ENCODE results near the gene ZNF232. TPM values are rescaled to one million over a fixed set of nuclear protein-coding genes. Genes with fewer than 3 reads are reported as not detected.
"Not testable (repeated sequence)": the region's sequence is repeated elsewhere in the genome, so short reads cannot be mapped to it uniquely, and the experiment has no call there.

Gene ZNF232
- total RNA-seq (8.0 TPM), polyA plus RNA-seq (10 to 100 TPM in 2 of 4 donors, 1 to 10 TPM in 2; 4.6 to 12.3 (median 9.0) TPM)

DNA sequence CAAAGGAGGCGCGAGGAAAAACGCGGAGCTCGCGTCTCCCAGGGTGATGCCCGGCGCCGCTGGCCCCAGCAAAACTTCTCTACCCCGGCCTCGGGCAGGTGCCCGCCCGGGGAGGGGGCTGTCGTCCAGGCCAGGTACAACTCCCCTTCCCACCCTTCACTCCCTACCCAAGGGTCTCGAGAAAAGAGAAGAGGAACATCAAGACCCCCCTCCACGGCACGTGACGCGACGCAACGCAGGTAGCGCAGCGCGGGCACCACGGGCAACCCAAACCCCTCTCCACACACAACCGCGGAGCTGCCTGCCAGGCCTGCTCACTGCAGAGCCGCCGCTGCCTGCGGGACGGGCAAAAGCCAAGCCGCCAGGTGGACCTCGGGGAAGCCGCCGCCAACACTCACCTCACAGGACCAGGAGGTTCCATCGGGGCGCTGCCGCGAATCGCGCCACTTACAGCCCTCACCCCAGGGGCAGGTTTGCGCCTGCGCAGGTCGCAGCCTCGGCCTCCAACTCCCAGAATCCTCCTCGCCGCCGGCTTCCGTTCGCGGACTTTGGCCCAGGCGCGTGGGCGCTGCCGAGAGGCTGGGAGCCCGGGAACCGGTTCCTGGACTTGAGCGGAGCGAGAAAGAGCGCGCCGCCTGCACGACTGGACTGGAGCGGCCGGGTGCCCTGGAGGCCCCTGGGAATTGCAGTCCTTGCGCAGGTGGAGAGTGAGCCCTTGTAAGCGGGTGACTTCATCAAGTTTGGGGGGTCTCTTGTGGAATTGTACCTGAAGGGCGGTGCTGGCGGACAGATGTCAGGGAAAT is at the start of gene ZNF232:
Gene ZNF232 (minus strand): TSS at position 477 of the 803 bp plus-strand sequence. CDS start 56 bp downstream, at position 421.
- Histone ChIP-seq H3K27me3 (ENCODE audit: control insufficient read depth, insufficient read depth, low read length) (peaks cover 4% of the 10 kb centered on the region), H3K4me1 (ENCODE audit: control insufficient read depth, insufficient read depth, low read length, poor library complexity, severe bottlenecking) (peaks cover 21% of the 10 kb centered on the region), H3K4me3 (ENCODE audit: low read depth, low read length) (peak within 1 kb of the TSS; percentile 89), H3K27ac (ENCODE audit: insufficient read depth, low read length, poor library complexity, severe bottlenecking) (peak within 1 kb of the TSS; percentile 57), H3K9me3 (ENCODE audit: control insufficient read depth in 2 of 2, low read length in 2 of 2) (no peaks in the 10 kb centered on the region), H3K36me3 (ENCODE audit: control insufficient read depth, insufficient read depth, low read length) (peaks cover 16% of the 10 kb centered on the region)
- Mint-ChIP-seq H3K36me3 (peaks cover 31% of the 10 kb centered on the region), H3K9me3 (no peaks in the 10 kb centered on the region), H3K4me1 (peaks cover 16 to 52% (median 35%) of the 10 kb centered on the region in 4 donors), H3K27ac (peak within 1 kb of the TSS; percentile 70 to 92 (median 85)), H3K27me3 (peaks cover 14% of the 10 kb centered on the region), H3K4me3 (peak within 1 kb of the TSS; percentile 87 to 93 (median 91))
- DNase-seq (peak; percentile 85 to 93 (median 88)), ATAC-seq (ENCODE audit: low read depth in 2 of 2) (peak; percentile 92)

DNA sequence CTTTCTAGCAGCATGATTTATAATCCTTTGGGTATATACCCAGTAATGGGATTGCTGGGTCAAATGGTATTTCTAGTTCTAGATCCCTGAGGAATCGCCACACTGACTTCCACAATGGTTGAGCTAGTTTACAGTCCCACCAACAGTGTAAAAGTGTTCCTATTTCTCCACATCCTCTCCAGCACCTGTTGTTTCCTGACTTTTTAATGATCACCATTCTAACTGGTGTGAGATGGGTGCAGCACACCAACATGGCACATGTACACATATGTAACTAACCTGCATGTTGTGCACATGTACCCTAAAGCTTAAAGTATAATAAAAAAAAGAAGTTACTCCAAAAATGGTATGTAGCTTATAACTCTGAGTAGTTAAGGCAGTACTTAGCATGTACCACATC is 49.0 kb upstream of the ZNF232 start:
- not testable (repeated sequence) for H3K4me1 ChIP-seq (ENCODE audit: control insufficient read depth, insufficient read depth, low read length, poor library complexity, severe bottlenecking)

DNA sequence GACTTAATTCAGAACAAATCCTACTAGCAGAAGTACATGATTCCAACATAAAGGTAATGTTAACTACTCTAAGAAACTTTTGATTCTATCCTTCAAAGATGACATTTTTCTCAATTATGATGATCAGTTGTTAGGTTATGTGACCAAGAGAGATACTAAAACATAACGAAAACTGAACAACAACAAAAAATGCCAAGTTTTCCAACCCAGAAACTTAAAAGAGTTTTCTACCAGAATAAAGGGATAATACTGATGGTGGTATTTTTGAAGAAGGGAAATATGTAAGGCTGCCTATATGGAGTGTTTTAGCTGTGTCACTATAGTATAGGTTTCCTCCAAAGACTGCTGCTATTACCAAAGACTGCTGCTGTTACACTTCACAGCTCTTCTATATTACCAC is 34.4 kb upstream of the ZNF232 start:
- not testable (repeated sequence) for H3K4me3 ChIP-seq (ENCODE audit: low read depth, low read length); DNase-seq; H3K36me3 ChIP-seq (ENCODE audit: control insufficient read depth, insufficient read depth, low read length); H3K27ac ChIP-seq (ENCODE audit: insufficient read depth, low read length, poor library complexity, severe bottlenecking); H3K9me3 ChIP-seq (ENCODE audit: control insufficient read depth in 2 of 2, low read length in 2 of 2); H3K27me3 ChIP-seq (ENCODE audit: control insufficient read depth, insufficient read depth, low read length); ATAC-seq (ENCODE audit: low read depth in 2 of 2); H3K9me3 Mint-ChIP-seq; H3K27ac Mint-ChIP-seq; H3K4me1 ChIP-seq (ENCODE audit: control insufficient read depth, insufficient read depth, low read length, poor library complexity, severe bottlenecking); H3K36me3 Mint-ChIP-seq; H3K4me1 Mint-ChIP-seq; H3K4me3 Mint-ChIP-seq
- H3K27me3 Mint-ChIP-seq, result peaks cover 37% of the 10 kb centered on the region

More for the DNA sequence above, 49.0 kb upstream of the ZNF232 start:
- H3K9me3 Mint-ChIP-seq; H3K4me1 Mint-ChIP-seq; H3K27ac Mint-ChIP-seq; ATAC-seq (ENCODE audit: low read depth in 2 of 2); H3K9me3 ChIP-seq (ENCODE audit: control insufficient read depth in 2 of 2, low read length in 2 of 2); H3K4me3 ChIP-seq (ENCODE audit: low read depth, low read length); DNase-seq; H3K36me3 ChIP-seq (ENCODE audit: control insufficient read depth, insufficient read depth, low read length); H3K27ac ChIP-seq (ENCODE audit: insufficient read depth, low read length, poor library complexity, severe bottlenecking); H3K4me3 Mint-ChIP-seq; H3K36me3 Mint-ChIP-seq; H3K27me3 ChIP-seq (ENCODE audit: control insufficient read depth, insufficient read depth, low read length): not testable (repeated sequence)
- H3K27me3 Mint-ChIP-seq, result peaks cover 31% of the 10 kb centered on the region

DNA sequence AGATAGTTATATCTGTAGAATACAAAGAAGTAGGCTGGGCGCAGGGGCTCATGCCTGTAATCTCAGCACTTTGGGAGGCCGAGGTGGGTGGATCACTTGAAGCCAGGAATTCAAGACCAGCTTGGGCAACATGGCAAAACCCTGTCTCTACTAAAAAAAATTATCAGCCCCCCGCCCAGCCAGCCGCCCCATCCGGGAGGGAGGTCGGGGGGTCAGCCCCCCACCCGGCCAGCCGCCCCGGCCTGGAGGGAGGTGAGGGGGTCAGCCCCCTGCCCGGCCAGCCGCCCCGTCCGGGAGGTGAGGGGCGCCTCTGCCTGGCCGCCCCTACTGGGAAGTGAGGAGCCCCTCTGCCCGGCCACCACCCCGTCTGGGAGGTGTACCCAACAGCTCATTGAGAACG is 31.2 kb upstream of the ZNF232 start:
- H3K4me3 Mint-ChIP-seq; H3K4me3 ChIP-seq (ENCODE audit: low read depth, low read length); H3K27ac ChIP-seq (ENCODE audit: insufficient read depth, low read length, poor library complexity, severe bottlenecking); H3K9me3 Mint-ChIP-seq; DNase-seq; H3K4me1 ChIP-seq (ENCODE audit: control insufficient read depth, insufficient read depth, low read length, poor library complexity, severe bottlenecking); H3K27ac Mint-ChIP-seq; ATAC-seq (ENCODE audit: low read depth in 2 of 2); H3K27me3 ChIP-seq (ENCODE audit: control insufficient read depth, insufficient read depth, low read length); H3K36me3 Mint-ChIP-seq; H3K9me3 ChIP-seq (ENCODE audit: control insufficient read depth in 2 of 2, low read length in 2 of 2); H3K36me3 ChIP-seq (ENCODE audit: control insufficient read depth, insufficient read depth, low read length); H3K4me1 Mint-ChIP-seq: not testable (repeated sequence)
- peaks cover 21% of the 10 kb centered on the region for H3K27me3 Mint-ChIP-seq

DNA sequence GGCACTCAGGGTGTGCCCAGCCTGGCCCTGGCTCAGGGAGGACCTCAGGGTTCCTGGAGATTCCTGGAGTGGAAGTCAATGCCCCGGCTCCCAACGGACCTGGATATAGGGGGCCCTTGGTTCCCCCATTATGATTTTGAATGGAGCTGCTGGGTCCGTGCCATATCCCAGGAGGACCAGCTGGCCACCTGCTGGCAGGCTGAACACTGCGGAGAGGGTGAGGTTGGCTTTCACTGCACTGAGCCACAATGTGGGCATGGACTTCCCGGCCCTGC is 27.7 kb upstream of the ZNF232 start:
- no peak for DNase-seq
- H3K9me3 ChIP-seq (ENCODE audit: control insufficient read depth in 2 of 2, low read length in 2 of 2), result no peaks in the 10 kb centered on the region
- H3K4me1 ChIP-seq (ENCODE audit: control insufficient read depth, insufficient read depth, low read length, poor library complexity, severe bottlenecking), result no peaks in the 10 kb centered on the region
- ATAC-seq (ENCODE audit: low read depth in 2 of 2), result no peak
- no peaks in the 10 kb centered on the region for H3K36me3 ChIP-seq (ENCODE audit: control insufficient read depth, insufficient read depth, low read length)
- no peaks in the 10 kb centered on the region for H3K27me3 ChIP-seq (ENCODE audit: control insufficient read depth, insufficient read depth, low read length)
- H3K27me3 Mint-ChIP-seq, result peaks cover 2% of the 10 kb centered on the region
- H3K4me3 ChIP-seq (ENCODE audit: low read depth, low read length), result no peak overlapping the region
- no peaks in the 10 kb centered on the region for H3K9me3 Mint-ChIP-seq
- H3K4me1 Mint-ChIP-seq, result no peaks in the 10 kb centered on the region
- no peak overlapping the region for H3K27ac Mint-ChIP-seq
- H3K4me3 Mint-ChIP-seq, result no peak overlapping the region
- no peaks in the 10 kb centered on the region for H3K36me3 Mint-ChIP-seq
- H3K27ac ChIP-seq (ENCODE audit: insufficient read depth, low read length, poor library complexity, severe bottlenecking), result no peak overlapping the region

DNA sequence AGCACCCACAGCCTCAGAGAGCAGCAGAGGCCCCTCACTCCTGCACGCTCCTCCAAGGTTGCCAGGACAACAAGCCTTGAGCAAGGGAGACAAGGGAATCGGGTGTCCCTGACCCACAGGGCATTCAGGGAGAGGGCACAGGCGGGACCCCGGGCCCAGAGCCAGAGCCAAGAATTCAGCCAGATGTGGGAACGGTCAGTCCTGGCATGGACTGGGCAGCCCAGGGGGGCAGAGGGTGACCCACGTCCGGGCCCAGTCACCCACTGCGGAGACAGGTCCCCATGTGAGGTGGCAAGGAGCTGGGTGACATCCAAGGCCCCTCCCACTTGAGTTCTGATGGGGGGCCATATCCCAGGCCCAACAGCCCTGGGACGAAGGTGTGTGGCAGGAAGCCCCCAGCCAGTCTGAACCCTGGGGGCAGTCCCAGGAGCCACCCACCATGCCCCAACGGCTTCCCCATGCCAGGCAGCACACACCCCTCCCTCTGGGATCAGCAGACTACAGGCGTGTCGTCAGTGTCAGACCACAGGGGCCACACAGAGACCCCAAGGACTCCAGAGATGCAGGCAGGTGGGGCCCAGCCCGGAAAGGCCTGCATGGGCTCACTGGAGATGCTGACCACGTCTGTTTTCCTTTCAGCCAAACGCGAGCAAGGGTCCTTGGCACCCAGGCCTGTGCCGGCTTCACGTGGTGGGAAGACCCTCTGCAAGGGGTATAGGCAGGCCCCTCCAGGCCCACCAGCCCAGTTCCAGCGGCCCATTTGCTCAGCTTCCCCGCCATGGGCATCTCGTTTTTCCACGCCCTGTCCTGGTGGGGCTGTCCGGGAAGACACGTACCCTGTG is 27.2 kb upstream of the ZNF232 start:
- no peak overlapping the region for H3K4me3 ChIP-seq (ENCODE audit: low read depth, low read length)
- Mint-ChIP-seq H3K9me3 (no peaks in the 10 kb centered on the region), H3K4me1 (no peaks in the 10 kb centered on the region)

DNA sequence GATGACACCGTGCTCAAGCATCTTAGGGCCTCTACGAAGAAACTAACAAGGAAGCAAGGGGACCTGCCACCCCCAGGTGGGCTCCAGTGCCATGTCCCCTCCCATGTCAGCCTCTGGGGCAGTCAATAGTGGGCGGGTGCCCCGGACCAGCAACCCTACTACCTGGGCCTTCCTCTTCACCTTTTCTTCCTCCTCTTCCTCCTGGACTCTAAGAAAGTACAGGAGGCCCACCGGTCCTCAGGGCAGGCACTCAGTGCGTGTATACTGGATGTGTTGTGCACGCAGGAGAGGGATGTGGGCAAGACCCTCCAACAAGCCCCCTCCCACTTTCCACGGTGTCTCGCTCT is 26.5 kb upstream of the ZNF232 start:
- DNase-seq; H3K27me3 Mint-ChIP-seq; H3K4me1 ChIP-seq (ENCODE audit: control insufficient read depth, insufficient read depth, low read length, poor library complexity, severe bottlenecking): not testable (repeated sequence)

More for the DNA sequence above, 27.2 kb upstream of the ZNF232 start:
- Histone ChIP-seq H3K4me1 (ENCODE audit: control insufficient read depth, insufficient read depth, low read length, poor library complexity, severe bottlenecking) (no peaks in the 10 kb centered on the region), H3K36me3 (ENCODE audit: control insufficient read depth, insufficient read depth, low read length) (no peaks in the 10 kb centered on the region), H3K27me3 (ENCODE audit: control insufficient read depth, insufficient read depth, low read length) (no peaks in the 10 kb centered on the region), H3K9me3 (ENCODE audit: control insufficient read depth in 2 of 2, low read length in 2 of 2) (no peaks in the 10 kb centered on the region), H3K27ac (ENCODE audit: insufficient read depth, low read length, poor library complexity, severe bottlenecking) (no peak overlapping the region)
- H3K27me3 Mint-ChIP-seq, result no peaks in the 10 kb centered on the region
- H3K36me3 Mint-ChIP-seq, result no peaks in the 10 kb centered on the region
- DNase-seq, result no peak
- ATAC-seq (ENCODE audit: low read depth in 2 of 2), result no peak
- H3K27ac Mint-ChIP-seq, result no peak overlapping the region
- no peak overlapping the region for H3K4me3 Mint-ChIP-seq

More for the DNA sequence above, 26.5 kb upstream of the ZNF232 start:
- not testable (repeated sequence) for ATAC-seq (ENCODE audit: low read depth in 2 of 2); H3K9me3 Mint-ChIP-seq; H3K27ac ChIP-seq (ENCODE audit: insufficient read depth, low read length, poor library complexity, severe bottlenecking); H3K36me3 Mint-ChIP-seq; H3K27ac Mint-ChIP-seq; H3K4me3 Mint-ChIP-seq; H3K36me3 ChIP-seq (ENCODE audit: control insufficient read depth, insufficient read depth, low read length); H3K27me3 ChIP-seq (ENCODE audit: control insufficient read depth, insufficient read depth, low read length); H3K4me1 Mint-ChIP-seq; H3K4me3 ChIP-seq (ENCODE audit: low read depth, low read length); H3K9me3 ChIP-seq (ENCODE audit: control insufficient read depth in 2 of 2, low read length in 2 of 2)
